Kidney (tissue), 14 donors: ENCODE measurements around the gene PRKCE. TPM values are rescaled to one million over a fixed set of nuclear protein-coding genes. Genes with fewer than 3 reads are reported as not detected.

ENCODE experiments used
- DNase-seq, 5 donors: peaks; one replicate each; pipeline ENCODE4 v3.0.0-alpha.2; 2013 to 2020
- FAIRE-seq: peaks from 2 replicates; lab custom pipeline; 2012; peaks lifted over from hg19 to GRCh38; lab: Jason Lieb, UNC
- H3K27ac ChIP-seq, 2 donors: one replicate each; pipeline ENCODE4 v1.7.0; 2013; ENCODE audit warnings: low read depth in 2 of 2, low read length in 2 of 2, inconsistent platforms in 1 of 2
- H3K27me3 ChIP-seq: one replicate; pipeline ENCODE4 v1.7.1; 2013; ENCODE audit warnings: low read length, inconsistent platforms; ENCODE audit not compliant: control insufficient read depth, insufficient read depth
- H3K36me3 ChIP-seq, 3 donors: one replicate each; pipeline versions ENCODE4 v1.7.0 to v1.7.1; 2013; ENCODE audit warnings: low read length in 3 of 3, control low read depth in 1 of 3, inconsistent platforms in 1 of 3; ENCODE audit not compliant: insufficient read depth in 3 of 3, control insufficient read depth in 2 of 3
- H3K4me1 ChIP-seq, 3 donors: one replicate each; pipeline versions ENCODE4 v1.7.0 to v1.7.1; 2013; ENCODE audit warnings: low read length in 3 of 3, inconsistent platforms in 1 of 3, low read depth in 1 of 3; ENCODE audit not compliant: control insufficient read depth in 2 of 3, insufficient read depth in 2 of 3
- H3K4me3 ChIP-seq, 3 donors: one replicate each; pipeline versions ENCODE4 v1.7.0 to v1.8.1; 2013; ENCODE audit warnings: low read length in 3 of 3, control low read depth in 1 of 3, inconsistent platforms in 1 of 3
- H3K9ac ChIP-seq, 3 donors: one replicate each; pipeline versions ENCODE4 v1.7.0 to v1.7.1; 2013; ENCODE audit warnings: low read length in 3 of 3, control low read depth in 1 of 3, inconsistent platforms in 1 of 3
- H3K9me3 ChIP-seq, 3 donors: one replicate each; pipeline versions ENCODE4 v1.7.0 to v1.7.1; 2013; ENCODE audit warnings: low read length in 3 of 3, control low read depth in 1 of 3, inconsistent platforms in 1 of 3; ENCODE audit not compliant: control insufficient read depth in 2 of 3, insufficient read depth in 1 of 3
- intact Hi-C: fragments of 100-400 bp; cut with DNase I; formaldehyde crosslinking; loops from one replicate; pipeline ENCODE4 v1.11.1; 2022
- polyA plus RNA-seq: library from polyadenylated mRNA; stranded (reverse); fragments of 350-450 nt; fragmentation: Illumina TruSeq; extraction: RNeasy Lipid Tissue Mini Kit (QIAGEN cat#74804); gene quantifications from one replicate; pipeline ENCODE4 v1.2.3, GENCODE V29; 2014; ENCODE audit warnings: low read depth, low replicate concordance; ENCODE audit not compliant: insufficient read depth
- total RNA-seq: library from RNA; stranded (reverse); fragmentation: NEBNext Ultra II Directional; extraction: Animal tissue kit (Norgen Biotek cat#: 25700); gene quantifications from one replicate; pipeline ENCODE4 v1.2.1, GENCODE V29; 2021
- TF ChIP-seq, protein P1 (sequence below): IDR thresholded peaks from 3 replicates; pipeline ENCODE4 v1.5.1; 2012; ENCODE audit warnings: mild to moderate bottlenecking, moderate library complexity, borderline replicate concordance; ENCODE audit not compliant: insufficient read depth; ENCODE audit errors: extremely low read depth
- donor health status: control.
- donor health status: control.
- donor health status: control.
- donor health status: control.
- donor health status: control.
- donor health status: DM: yes; HTN: yes; CAD: no.
- donor health status: Normal renal cell carcinoma (clear cell type).

PRKCE gene
- total and polyA plus RNA-seq, 2 donors from 2014 or later, result 11.1 to 27.3 TPM

- TF ChIP-seq, protein P1, sequence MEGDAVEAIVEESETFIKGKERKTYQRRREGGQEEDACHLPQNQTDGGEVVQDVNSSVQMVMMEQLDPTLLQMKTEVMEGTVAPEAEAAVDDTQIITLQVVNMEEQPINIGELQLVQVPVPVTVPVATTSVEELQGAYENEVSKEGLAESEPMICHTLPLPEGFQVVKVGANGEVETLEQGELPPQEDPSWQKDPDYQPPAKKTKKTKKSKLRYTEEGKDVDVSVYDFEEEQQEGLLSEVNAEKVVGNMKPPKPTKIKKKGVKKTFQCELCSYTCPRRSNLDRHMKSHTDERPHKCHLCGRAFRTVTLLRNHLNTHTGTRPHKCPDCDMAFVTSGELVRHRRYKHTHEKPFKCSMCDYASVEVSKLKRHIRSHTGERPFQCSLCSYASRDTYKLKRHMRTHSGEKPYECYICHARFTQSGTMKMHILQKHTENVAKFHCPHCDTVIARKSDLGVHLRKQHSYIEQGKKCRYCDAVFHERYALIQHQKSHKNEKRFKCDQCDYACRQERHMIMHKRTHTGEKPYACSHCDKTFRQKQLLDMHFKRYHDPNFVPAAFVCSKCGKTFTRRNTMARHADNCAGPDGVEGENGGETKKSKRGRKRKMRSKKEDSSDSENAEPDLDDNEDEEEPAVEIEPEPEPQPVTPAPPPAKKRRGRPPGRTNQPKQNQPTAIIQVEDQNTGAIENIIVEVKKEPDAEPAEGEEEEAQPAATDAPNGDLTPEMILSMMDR, result no peak
- H3K9me3 ChIP-seq, result no peaks in the 10 kb centered on the region
- FAIRE-seq (no peak), DNase-seq (no peak)
- H3K27ac ChIP-seq, result no peak overlapping the region
- H3K36me3 ChIP-seq, result peaks cover 0 to 5% (median 0%) of the 10 kb centered on the region in 3 donors
- intact Hi-C loops, result no loop called here
- H3K9ac ChIP-seq, result no peak overlapping the region
- H3K4me3 ChIP-seq, result no peak overlapping the region
- no peaks in the 10 kb centered on the region for H3K4me1 ChIP-seq
- no peaks in the 10 kb centered on the region for H3K27me3 ChIP-seq
Measured at GRCh38 chr2:45984896-45985473, 333.5 kb downstream of the PRKCE start.

DNA sequence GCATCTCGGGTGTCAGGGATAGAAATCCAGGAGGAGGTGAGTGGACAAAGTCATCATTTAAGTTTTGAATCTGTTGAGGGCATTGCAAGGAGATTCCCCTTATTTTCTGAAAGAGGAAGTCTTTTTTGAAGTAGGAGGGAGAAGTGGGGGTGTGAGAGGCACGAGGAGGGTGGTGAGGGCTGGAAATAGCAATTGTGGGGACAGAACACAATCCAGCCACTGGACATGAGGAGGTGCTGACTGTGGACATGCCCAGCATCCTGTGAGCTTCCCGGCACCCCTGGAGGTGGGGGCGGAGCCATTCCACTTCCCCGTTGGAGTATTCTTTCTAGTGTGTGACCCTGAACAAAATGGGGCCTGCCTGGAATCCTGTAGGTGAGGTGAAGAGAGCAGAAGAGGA is 335.0 kb downstream of the PRKCE start:
- intact Hi-C loops, result no loop called here
- TF ChIP-seq, protein P1, result no peak
- no peak for FAIRE-seq

DNA sequence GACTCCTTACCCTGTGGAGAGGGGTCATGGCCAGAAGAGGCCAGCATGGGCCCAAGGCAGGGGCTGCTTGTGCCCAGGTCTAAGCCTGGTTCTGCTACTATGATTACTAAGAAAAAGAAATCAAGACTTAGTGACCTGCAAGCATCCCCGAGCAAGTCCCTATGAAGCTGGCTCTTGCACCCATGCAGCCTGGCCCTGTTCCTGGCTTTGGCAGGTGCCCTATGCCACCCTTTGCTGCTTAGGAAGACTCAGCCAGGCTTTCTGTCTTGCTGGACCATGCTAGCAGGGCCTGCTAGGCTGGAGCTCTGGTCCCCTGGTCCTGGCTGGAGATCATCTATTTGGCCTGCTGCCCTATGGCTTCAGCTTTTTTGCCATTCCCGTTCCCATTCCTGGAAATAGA is 336.4 kb downstream of the PRKCE start:
- no peak overlapping the region for H3K4me3 ChIP-seq
- peaks cover 0 to 7% (median 0%) of the 10 kb centered on the region in 3 donors for H3K36me3 ChIP-seq
- FAIRE-seq (no peak), DNase-seq (no peak)
- H3K4me1 ChIP-seq, result peaks cover 0 to 1% (median 0%) of the 10 kb centered on the region in 3 donors
- no peaks in the 10 kb centered on the region for H3K27me3 ChIP-seq
- H3K9me3 ChIP-seq, result no peaks in the 10 kb centered on the region
- TF ChIP-seq, protein P1, result no peak
- intact Hi-C loops, result no loop called here
- H3K9ac ChIP-seq, result no peak overlapping the region
- H3K27ac ChIP-seq, result no peak overlapping the region

More for the DNA sequence above, 335.0 kb downstream of the PRKCE start:
- Histone ChIP-seq H3K9ac (no peak overlapping the region), H3K27me3 (no peaks in the 10 kb centered on the region), H3K27ac (no peak overlapping the region), H3K36me3 (peaks cover 0 to 9% (median 0%) of the 10 kb centered on the region in 3 donors), H3K4me3 (no peak overlapping the region), H3K4me1 (no peaks in the 10 kb centered on the region), H3K9me3 (no peaks in the 10 kb centered on the region)
- DNase-seq, result no peak
